HEK293T (cell line): Measurements from ENCODE around the gene CDK17.
"Not testable (repeated sequence)": the region's sequence is repeated elsewhere in the genome, so short reads cannot be mapped to it uniquely, and the experiment has no call there.

Source experiments
- CTCF ChIA-PET: fragments of 350-600 bp; formaldehyde crosslinking; extraction: SDS; loops from one replicate; lab custom pipeline; 2021; ENCODE audit warnings: antibody characterized with exemption, inconsistent platforms; lab: Yijun Ruan, JAX
- POLR2A ChIA-PET: fragments of 350-600 bp; formaldehyde crosslinking; extraction: SDS; loops from one replicate; lab custom pipeline; 2020; ENCODE audit warnings: antibody characterized with exemption, inconsistent platforms; lab: Yijun Ruan, JAX
- DNase-seq: peaks from one replicate; pipeline ENCODE4 v3.0.0; 2012; ENCODE audit warnings: mixed read lengths; ENCODE audit errors: extremely low spot score
- ARNT ChIP-seq: fragments of 450-650 bp; IDR thresholded peaks from 2 replicates; pipeline ENCODE4 v1.6.1; 2017; ENCODE audit warnings: mild to moderate bottlenecking
- BHLHE40 ChIP-seq: fragments of 450-650 bp; IDR thresholded peaks from 2 replicates; pipeline ENCODE4 v1.6.1; 2016; ENCODE audit warnings: mild to moderate bottlenecking, moderate library complexity, borderline replicate concordance
- CTBP1 ChIP-seq: fragments of 450-650 bp; IDR thresholded peaks from 2 replicates; pipeline ENCODE4 v1.6.1; 2016; ENCODE audit warnings: borderline replicate concordance
- ELF4 ChIP-seq: fragments of 450-650 bp; IDR thresholded peaks from 2 replicates; pipeline ENCODE4 v1.6.1; 2017; ENCODE audit warnings: antibody characterized with exemption
- FOXA1 ChIP-seq: fragments of 450-650 bp; IDR thresholded peaks from 2 replicates; pipeline ENCODE4 v1.6.1; 2016; ENCODE audit warnings: mild to moderate bottlenecking
- FOXK2 ChIP-seq: fragments of 450-650 bp; IDR thresholded peaks from 2 replicates; pipeline ENCODE4 v1.6.1; 2016; ENCODE audit warnings: mild to moderate bottlenecking
- FOXM1 ChIP-seq: fragments of 450-650 bp; IDR thresholded peaks from 2 replicates; pipeline ENCODE4 v1.6.1; 2017; ENCODE audit warnings: mild to moderate bottlenecking, borderline replicate concordance
- HDGF ChIP-seq: fragments of 450-650 bp; IDR thresholded peaks from 2 replicates; pipeline ENCODE4 v1.6.1; 2017; ENCODE audit warnings: antibody characterized with exemption, borderline replicate concordance
- L3MBTL2 ChIP-seq: fragments of 450-650 bp; conservative IDR thresholded peaks from 2 replicates; pipeline ENCODE4 v1.6.1; 2016; ENCODE audit warnings: mild to moderate bottlenecking
- LEF1 ChIP-seq: fragments of 450-650 bp; IDR thresholded peaks from 2 replicates; pipeline ENCODE4 v1.6.1; 2017; ENCODE audit warnings: mild to moderate bottlenecking, borderline replicate concordance
- NFRKB ChIP-seq: fragments of 450-650 bp; IDR thresholded peaks from 2 replicates; pipeline ENCODE4 v1.6.1; 2016; ENCODE audit warnings: mild to moderate bottlenecking, moderate library complexity
- PKNOX1 ChIP-seq: fragments of 450-650 bp; IDR thresholded peaks from 2 replicates; pipeline ENCODE4 v1.6.1; 2016
- SP1 ChIP-seq: fragments of 450-650 bp; IDR thresholded peaks from 2 replicates; pipeline ENCODE4 v1.6.1; 2017
- SUZ12 ChIP-seq: fragments of 450-650 bp; IDR thresholded peaks from 2 replicates; pipeline ENCODE4 v1.6.1; 2016; ENCODE audit warnings: mild to moderate bottlenecking
- TARDBP ChIP-seq: fragments of 450-650 bp; IDR thresholded peaks from 2 replicates; pipeline ENCODE4 v1.6.1; 2016
- ZNF384 ChIP-seq: fragments of 450-650 bp; IDR thresholded peaks from 2 replicates; pipeline ENCODE4 v1.6.1; 2016

CDK17 gene

GRCh38 chr12:96344124-96344695 is 56.0 kb downstream of the CDK17 start:
- DNase-seq = no peak
- ChIA-PET POLR2A (no interaction called here), CTCF (no interaction called here)
- TF ChIP-seq HDGF = no peak
- no peak for TF ChIP-seq LEF1
- TF ChIP-seq FOXA1 = no peak
- TF ChIP-seq CTBP1 = no peak
- no peak for TF ChIP-seq TARDBP
- TF ChIP-seq ARNT = no peak
- TF ChIP-seq SP1 = no peak

- CTCF ChIA-PET = no interaction called here
- POLR2A ChIA-PET = no interaction called here
- TF ChIP-seq PKNOX1 (no peak), ARNT (no peak), SUZ12 (no peak), FOXM1 (no peak), FOXK2 (no peak), ZNF384 (no peak), L3MBTL2 (no peak), NFRKB (no peak), FOXA1 (no peak), SP1 (no peak), HDGF (no peak), BHLHE40 (no peak)
- no peak for DNase-seq
Observed at GRCh38 chr12:96343347-96343954, 56.8 kb downstream of the CDK17 start.

GRCh38 chr12:96339666-96340065 is 60.6 kb downstream of the CDK17 start:
- DNase-seq, CTCF ChIA-PET, POLR2A ChIA-PET: not testable (repeated sequence)

GRCh38 chr12:96338852-96339471 is 61.3 kb downstream of the CDK17 start:
- CTCF ChIA-PET = no interaction called here
- no peak for DNase-seq
- TF ChIP-seq TARDBP = no peak
- no peak for TF ChIP-seq FOXM1
- no peak for TF ChIP-seq CTBP1
- POLR2A ChIA-PET = no interaction called here

- no peak for TF ChIP-seq PKNOX1
- no peak for TF ChIP-seq ELF4
- no peak for TF ChIP-seq NFRKB
- no peak for TF ChIP-seq L3MBTL2
- no peak for TF ChIP-seq SUZ12
- TF ChIP-seq ARNT = no peak
- TF ChIP-seq FOXA1 = no peak
- TF ChIP-seq LEF1 = no peak
- no peak for TF ChIP-seq BHLHE40
- no peak for TF ChIP-seq TARDBP
- CTCF ChIA-PET = no interaction called here
- no peak for DNase-seq
- POLR2A ChIA-PET = no interaction called here
Observed at GRCh38 chr12:96337953-96338352, 62.3 kb downstream of the CDK17 start.

- ChIA-PET CTCF (interaction anchor here (0.6 kb wide), 1 partner anchor 15 kb away, joined by 3 read pairs; no protein-coding TSS in a partner anchor), POLR2A (no interaction called here)
- no peak for DNase-seq
- TF ChIP-seq SUZ12 (no peak), FOXA1 (no peak)
Observed at GRCh38 chr12:96336489-96336888, 63.8 kb downstream of the CDK17 start.

GRCh38 chr12:96335270-96335669 is 65.0 kb downstream of the CDK17 start:
- TF ChIP-seq BHLHE40 (no peak), TARDBP (no peak)
- ChIA-PET CTCF (no interaction called here), POLR2A (no interaction called here)
- DNase-seq = no peak

- ChIA-PET POLR2A (no interaction called here), CTCF (no interaction called here)
- TF ChIP-seq PKNOX1 (no peak), SP1 (no peak), ELF4 (no peak), ZNF384 (no peak), SUZ12 (no peak), BHLHE40 (no peak), ARNT (no peak), FOXK2 (no peak), HDGF (no peak), TARDBP (no peak), L3MBTL2 (no peak), NFRKB (no peak), FOXA1 (no peak), FOXM1 (no peak), LEF1 (no peak), CTBP1 (no peak)
- DNase-seq = no peak
Observed at GRCh38 chr12:96334502-96334901, 65.7 kb downstream of the CDK17 start.
